HG03025 (cell line): Measurements from ENCODE around the gene RALB.
A peak's percentile ranks its signal among the peaks of the same experiment; 100 is the strongest.
"Not testable (repeated sequence)": the region's sequence is repeated elsewhere in the genome, so short reads cannot be mapped to it uniquely, and the experiment has no call there.

Source experiments
- ATAC-seq: cut with Tn5 transposase; IDR thresholded peaks from one replicate; pipeline ENCODE4 v1.9.1; 2021; ENCODE audit warnings: mild to moderate bottlenecking, moderate library complexity; ENCODE audit not compliant: unreplicated experiment, low FRiP score

RALB gene

GRCh38 chr2:120224735-120225548 is 27.7 kb upstream of the RALB start:
- no peak for ATAC-seq

GRCh38 chr2:120225549-120226065 is 27.0 kb upstream of the RALB start:
- ATAC-seq: no peak

GRCh38 chr2:120226316-120226715 is 26.3 kb upstream of the RALB start:
- no peak for ATAC-seq

- ATAC-seq: no peak
These were observed 25.3 kb upstream of the RALB start for GRCh38 chr2:120227111-120227991.

- ATAC-seq: no peak
These were observed 24.1 kb upstream of the RALB start for GRCh38 chr2:120228503-120228902.

DNA sequence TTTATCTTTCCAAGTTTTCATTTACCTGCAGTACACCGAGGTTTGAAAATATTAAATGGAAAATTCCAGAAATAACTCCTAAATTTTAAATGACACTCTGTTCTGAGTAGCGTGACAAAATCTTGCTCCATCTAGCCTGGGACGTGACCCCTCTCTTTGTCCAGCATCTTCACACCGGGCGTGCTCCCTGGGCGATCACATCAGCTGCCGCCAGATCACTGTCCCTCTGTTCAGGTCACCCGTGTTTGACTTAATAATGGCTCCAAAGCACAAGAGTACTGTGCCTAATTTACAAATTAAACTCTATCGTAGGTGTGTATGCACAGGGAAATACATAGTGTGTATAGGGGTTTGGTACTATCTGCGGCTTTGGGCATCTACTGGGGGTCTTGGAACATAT is 23.3 kb upstream of the RALB start:
- ATAC-seq: no peak

GRCh38 chr2:120230515-120231471 is 21.9 kb upstream of the RALB start:
- ATAC-seq: no peak

DNA sequence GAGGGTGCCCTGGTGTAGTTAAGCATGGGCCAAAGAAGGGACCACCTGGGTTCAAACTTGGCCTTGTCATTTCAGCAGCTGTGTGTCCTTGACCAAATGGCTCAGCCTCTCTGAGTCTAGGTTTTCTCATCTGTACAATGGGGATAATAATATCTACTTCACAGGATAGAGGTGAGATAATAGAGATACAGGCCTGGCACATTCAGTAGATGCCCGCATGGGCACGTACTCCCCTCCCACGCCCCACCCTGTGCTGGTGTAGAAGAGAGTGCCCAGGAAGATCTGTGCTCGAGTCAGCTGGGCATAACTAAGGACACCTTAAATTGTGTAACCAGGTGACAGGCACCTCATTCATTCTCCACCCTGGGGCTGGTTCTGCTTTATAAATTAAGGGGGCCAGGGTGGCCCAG is 21.1 kb upstream of the RALB start:
- peak; percentile 12 for ATAC-seq

- peak; percentile 80 for ATAC-seq
These were observed 20.5 kb upstream of the RALB start for GRCh38 chr2:120231974-120232635.

DNA sequence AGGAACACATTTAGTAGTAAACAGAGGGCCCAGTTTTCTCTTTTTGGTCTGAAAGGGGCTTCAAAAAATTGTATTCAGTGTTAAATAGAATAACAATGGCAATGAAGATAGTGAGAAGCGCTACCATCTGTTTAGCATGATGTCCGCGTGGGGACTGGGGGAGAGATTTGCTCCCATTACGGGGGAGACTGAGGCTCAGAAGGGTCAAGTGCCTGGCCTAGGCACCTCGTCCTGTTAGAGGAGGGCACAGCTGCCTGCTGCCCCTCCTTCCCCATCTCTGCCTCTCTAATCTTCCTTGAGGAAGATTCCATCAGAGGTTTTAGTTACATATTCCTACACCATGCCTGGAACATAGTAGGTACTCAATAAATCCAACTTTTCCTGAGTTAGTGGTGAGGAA is 19.4 kb upstream of the RALB start:
- no peak for ATAC-seq

GRCh38 chr2:120235158-120235557 is 17.5 kb upstream of the RALB start:
- ATAC-seq: not testable (repeated sequence)

DNA sequence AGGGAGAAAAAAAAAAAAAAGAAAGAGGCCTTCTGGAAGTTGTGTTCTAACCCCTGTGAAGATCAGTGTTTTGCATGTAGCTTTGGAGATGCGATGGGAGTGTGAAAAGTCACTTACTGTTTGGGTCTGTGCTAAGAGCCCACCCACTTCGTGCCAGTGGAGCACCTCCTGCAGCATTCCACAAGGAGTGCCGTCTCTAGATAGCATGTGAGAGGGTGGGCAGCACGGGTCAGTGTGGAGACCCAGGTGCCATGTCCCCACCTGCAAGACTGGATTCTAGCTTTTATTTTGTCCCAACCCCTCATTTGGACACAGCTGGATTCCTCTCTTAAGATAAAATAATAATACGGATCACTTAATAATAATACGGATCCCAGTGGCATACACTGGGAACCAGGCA is 17.0 kb upstream of the RALB start:
- ATAC-seq: no peak

DNA sequence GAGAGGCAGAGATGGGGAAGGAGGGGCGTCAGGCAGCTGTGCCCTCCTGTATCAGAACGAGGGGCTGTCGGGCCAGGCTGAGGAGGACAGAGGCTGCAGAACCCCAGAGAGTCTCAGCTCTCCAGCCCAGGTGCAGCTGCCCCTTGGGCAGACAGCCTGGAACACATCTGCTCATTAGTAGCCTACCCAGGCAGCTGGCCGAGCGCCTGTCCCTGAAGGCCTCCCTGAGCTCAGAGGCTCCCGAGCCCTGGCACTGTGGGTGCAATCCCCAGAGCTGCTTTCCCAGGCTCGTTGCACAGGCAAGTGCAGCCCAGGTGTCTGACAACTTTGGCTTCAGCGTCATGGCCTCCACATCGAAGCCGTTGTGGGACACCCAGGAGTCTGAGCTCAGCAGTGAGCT is 16.3 kb upstream of the RALB start:
- ATAC-seq: no peak

DNA sequence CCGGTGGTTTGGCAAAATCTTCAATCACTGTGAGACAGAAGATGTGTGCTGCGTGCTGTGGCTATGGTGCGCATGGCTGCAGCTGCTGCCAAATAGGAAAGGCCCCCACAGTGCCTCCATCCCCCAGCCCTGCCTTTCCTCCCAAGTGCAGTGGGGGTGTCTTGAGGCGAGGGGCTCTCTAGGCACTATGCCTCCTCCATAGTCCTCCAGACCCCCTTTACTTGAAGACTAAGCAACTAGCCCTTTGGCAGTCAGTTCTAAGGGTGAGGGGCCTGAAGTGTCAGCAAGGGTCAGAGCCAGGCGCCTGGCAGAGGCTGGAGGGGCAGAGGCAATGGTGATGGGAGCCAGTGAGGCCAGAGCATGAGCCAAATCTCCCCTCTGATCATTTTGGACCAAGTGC is 15.9 kb upstream of the RALB start:
- ATAC-seq: no peak

DNA sequence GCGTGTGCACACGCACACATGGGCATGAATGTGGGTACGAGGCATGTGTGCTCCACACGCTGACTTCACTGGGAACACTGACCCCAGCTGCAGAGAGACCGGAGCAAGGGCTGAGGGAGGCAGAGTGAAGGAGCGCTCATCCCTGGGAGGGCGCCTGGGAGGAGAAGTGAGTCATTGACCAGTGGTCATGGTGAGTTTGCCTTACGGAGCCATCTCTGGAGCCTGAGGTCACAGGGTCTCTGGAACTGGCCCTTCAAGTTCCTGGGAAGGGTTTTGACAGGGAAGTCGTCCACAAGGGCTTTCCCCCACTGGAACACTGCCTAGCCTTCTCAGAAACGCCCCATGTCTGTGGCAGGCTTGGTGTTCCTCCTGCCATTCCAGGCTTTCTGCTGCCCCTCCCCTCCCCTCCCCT is 15.2 kb upstream of the RALB start:
- ATAC-seq: no peak

DNA sequence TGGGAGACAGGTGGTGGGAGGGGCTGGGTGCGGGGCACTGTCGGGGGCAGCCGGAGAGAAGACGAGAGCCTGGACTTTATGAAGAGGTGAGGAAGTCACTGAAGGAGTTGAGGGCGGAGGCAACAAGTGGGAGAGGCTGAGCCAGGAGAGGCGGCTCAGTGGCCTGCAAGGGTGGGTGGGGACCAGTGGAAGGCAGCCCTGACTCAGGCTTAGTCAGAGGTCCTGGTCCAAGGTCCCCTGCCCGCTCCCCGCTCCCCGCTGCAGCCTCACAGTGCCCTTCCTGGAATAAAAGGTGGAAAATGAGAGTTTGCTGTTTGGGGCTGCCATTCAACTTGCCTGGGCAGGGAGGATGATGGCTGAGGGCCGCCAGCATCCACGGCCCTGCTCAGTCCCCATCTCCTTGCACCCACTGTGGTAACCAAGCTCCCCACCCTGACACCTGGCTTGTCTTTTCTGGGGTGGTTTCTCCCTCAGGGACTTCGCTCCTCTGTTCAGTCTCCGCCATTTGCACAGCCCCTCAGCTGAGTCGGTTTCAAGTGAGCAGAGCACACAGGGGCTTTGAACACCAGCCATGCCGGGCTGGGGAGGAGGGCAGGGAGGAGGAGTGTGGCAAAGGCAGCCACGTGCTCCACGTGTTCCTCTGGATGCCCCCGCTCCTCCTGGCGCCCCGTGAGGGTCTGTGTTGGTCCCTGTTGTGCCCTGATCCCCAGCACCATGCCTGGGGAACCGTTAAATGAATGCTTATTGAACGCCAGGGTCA is 13.7 kb upstream of the RALB start:
- ATAC-seq: no peak

DNA sequence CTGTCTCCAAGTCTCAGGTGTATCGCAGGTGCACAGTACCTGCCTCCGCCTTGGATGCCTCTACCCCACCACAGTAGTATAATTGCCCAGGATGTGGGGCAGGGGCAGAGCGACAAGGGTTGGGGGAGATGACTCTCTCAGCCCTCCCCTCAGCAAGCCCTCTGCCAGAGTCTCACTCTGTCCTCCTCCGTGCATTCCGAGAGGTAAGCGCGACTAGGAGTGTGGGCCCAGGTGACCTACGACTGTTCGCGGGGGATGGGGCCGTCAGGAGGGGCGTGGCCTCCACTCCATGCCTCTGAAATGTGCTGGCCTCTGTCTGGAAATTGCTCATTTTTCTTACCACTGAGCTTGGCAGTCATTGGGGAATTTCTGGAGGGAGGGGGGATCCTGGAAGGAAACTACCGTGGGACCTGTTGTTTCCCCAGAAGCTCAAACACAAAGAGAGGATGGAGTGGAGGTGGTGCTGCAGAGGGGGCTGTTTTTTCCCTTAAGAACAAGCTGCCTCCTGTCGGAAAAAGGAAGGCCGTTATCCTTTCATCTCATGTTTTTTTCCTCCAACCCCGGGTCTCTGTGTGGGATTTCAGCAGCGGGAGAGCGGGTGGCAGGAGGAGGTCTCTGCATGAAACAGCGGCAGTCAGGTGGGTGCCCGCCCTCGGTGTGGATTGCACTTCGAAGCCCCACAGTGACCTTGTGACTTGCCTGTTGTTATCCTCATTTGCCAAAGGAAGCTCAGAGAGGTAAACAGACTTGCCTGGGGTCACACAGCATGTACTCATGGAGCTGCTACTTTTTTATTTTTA is 13.0 kb upstream of the RALB start:
- ATAC-seq: no peak

- no peak for ATAC-seq
These were observed 11.7 kb upstream of the RALB start for GRCh38 chr2:120240901-120241429.
